Cardiac fibroblast (primary cell): ENCODE results near the gene L3MBTL2.

ENCODE experiments used
- DNase-seq, 2 donors: peaks; one replicate each; pipeline versions ENCODE4 v3.0.0 to v3.0.0-alpha.2; 2010; ENCODE audit warnings: low read depth in 2 of 2
- H3K4me3 ChIP-seq, 2 donors: replicated peaks in 1 of 2; 1 replicate in 1 of 2; 2 replicates in 1 of 2; pipeline ENCODE4 v1.5.1; 2011; ENCODE audit warnings: low read depth in 2 of 2, low read length in 2 of 2, mild to moderate bottlenecking in 2 of 2, moderate library complexity in 1 of 2
- CTCF ChIP-seq: IDR thresholded peaks from one replicate; pipeline ENCODE4 v1.5.1; 2011; ENCODE audit warnings: low read depth, mild to moderate bottlenecking, low read length, inconsistent platforms

The L3MBTL2 gene

GRCh38 chr22:41204992-41205900, at the start of gene L3MBTL2:
TSS of gene L3MBTL2 (plus strand) at chr22:41205312. CDS start at chr22:41205363, 51 bp downstream.
- H3K4me3 ChIP-seq: peak within 1 kb of the TSS; percentile 79 to 90
- peak; percentile 95 to 96 for DNase-seq
- no peak for TF ChIP-seq CTCF

DNA sequence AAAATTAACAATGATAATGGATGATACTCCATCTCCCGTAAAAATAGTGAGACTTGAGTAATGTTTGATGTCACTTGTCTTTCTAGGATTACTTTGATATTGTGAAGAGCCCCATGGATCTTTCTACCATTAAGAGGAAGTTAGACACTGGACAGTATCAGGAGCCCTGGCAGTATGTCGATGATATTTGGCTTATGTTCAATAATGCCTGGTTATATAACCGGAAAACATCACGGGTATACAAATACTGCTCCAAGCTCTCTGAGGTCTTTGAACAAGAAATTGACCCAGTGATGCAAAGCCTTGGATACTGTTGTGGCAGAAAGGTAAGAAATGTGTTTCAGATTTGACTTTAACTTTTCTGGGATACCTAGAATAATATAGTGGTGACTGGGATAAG, 48.0 kb upstream of the L3MBTL2 start:
- no peak for TF ChIP-seq CTCF
- DNase-seq: no peak
- no peak overlapping the region for H3K4me3 ChIP-seq

- DNase-seq: no peak
- TF ChIP-seq CTCF: no peak
- no peak overlapping the region for H3K4me3 ChIP-seq
These were observed 36.0 kb upstream of the L3MBTL2 start for GRCh38 chr22:41169157-41169556.

DNA sequence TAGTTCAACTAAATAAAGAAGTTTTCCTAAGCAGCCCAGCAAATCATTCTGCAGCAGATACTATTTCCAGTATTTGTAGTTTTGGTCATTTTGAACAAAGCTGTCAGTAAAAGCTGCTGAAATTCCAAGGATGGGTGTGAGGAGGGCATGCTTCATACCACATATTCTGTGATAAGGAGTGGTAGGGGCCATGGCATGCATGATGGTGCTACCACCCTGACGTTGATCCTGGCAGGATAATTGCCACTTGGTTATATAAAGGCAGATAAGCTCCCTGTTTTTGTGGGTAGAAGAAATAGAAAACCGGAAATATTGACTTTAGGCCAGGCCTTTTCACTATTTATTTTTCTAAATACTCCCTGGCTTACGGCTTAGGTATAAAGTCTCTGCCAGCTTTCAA, 33.1 kb upstream of the L3MBTL2 start:
- no peak overlapping the region for H3K4me3 ChIP-seq
- DNase-seq: no peak
- no peak for TF ChIP-seq CTCF

GRCh38 chr22:41175546-41175945, 29.6 kb upstream of the L3MBTL2 start:
- TF ChIP-seq CTCF: no peak
- peak in 1 of 2 donors; percentile 24 for DNase-seq
- H3K4me3 ChIP-seq: no peak overlapping the region

GRCh38 chr22:41177040-41177621, 28.0 kb upstream of the L3MBTL2 start:
- no peak for DNase-seq
- no peak for TF ChIP-seq CTCF
- no peak overlapping the region for H3K4me3 ChIP-seq
